Testis (tissue), 2 donors: Measurements from ENCODE around the gene CES5A.

Experiments used
- POLR2A ChIP-seq: fragments of 450-650 bp; IDR thresholded peaks from one replicate; pipeline ENCODE4 v1.6.1; 2017; ENCODE audit warnings: antibody characterized with exemption, mild to moderate bottlenecking, moderate library complexity
- TF ChIP-seq, protein P1 (sequence below), 3 experiments: fragments of 450-650 bp in 2 of 3; fragments of 200-600 bp in 1 of 3; sonication (generic) in 1 of 3; IDR thresholded peaks; one replicate each; pipeline ENCODE4 v1.5.1; 2016 to 2019; ENCODE audit warnings: antibody characterized with exemption in 3 of 3, mild to moderate bottlenecking in 2 of 3, moderate library complexity in 1 of 3

GRCh38 chr16:55917373-55918160 lies 42.4 kb upstream of the CES5A start:
- TF ChIP-seq POLR2A = no peak
- TF ChIP-seq, protein P1, sequence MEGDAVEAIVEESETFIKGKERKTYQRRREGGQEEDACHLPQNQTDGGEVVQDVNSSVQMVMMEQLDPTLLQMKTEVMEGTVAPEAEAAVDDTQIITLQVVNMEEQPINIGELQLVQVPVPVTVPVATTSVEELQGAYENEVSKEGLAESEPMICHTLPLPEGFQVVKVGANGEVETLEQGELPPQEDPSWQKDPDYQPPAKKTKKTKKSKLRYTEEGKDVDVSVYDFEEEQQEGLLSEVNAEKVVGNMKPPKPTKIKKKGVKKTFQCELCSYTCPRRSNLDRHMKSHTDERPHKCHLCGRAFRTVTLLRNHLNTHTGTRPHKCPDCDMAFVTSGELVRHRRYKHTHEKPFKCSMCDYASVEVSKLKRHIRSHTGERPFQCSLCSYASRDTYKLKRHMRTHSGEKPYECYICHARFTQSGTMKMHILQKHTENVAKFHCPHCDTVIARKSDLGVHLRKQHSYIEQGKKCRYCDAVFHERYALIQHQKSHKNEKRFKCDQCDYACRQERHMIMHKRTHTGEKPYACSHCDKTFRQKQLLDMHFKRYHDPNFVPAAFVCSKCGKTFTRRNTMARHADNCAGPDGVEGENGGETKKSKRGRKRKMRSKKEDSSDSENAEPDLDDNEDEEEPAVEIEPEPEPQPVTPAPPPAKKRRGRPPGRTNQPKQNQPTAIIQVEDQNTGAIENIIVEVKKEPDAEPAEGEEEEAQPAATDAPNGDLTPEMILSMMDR (IDR thresholded peaks at IDR 0.05) = no peak
